ENCODE measurements around the gene ELOVL7. TPM values are rescaled to one million over a fixed set of nuclear protein-coding genes. Genes with fewer than 3 reads are reported as not detected.

Gene ELOVL7
- total and polyA plus RNA-seq, 4 donors, result 0.21 to 2.3 (median 0.76) TPM

GRCh38 chr5:60812426-60812825, 31.6 kb downstream of the ELOVL7 start:
- H3K4me1 ChIP-seq (ENCODE audit: control insufficient read depth in 4 of 4, insufficient read depth in 4 of 4, low read length in 3 of 4), result no peaks in the 10 kb centered on the region
- no peak overlapping the region for H3K27ac ChIP-seq (ENCODE audit: low read depth in 1 of 2, low read length in 2 of 2)
- no peak overlapping the region for H3K4me3 ChIP-seq (ENCODE audit: low read depth in 1 of 3, low read length in 3 of 3)
- no peak for TF ChIP-seq ZBTB33 (IDR thresholded peaks at IDR 0.05)
- TF ChIP-seq HNF4G (IDR thresholded peaks at IDR 0.05), result no peak
- TF ChIP-seq HNF4A (conservative IDR thresholded peaks at IDR 0.05), result no peak
- DNase-seq (ENCODE audit: low spot score), result no peak
- H3K9ac ChIP-seq (ENCODE audit: low read depth in 1 of 2, low read length in 2 of 2), result no peak overlapping the region
- no peaks in the 10 kb centered on the region for H3K9me3 ChIP-seq (ENCODE audit: control insufficient read depth in 4 of 4, low read length in 3 of 4)
- no peaks in the 10 kb centered on the region for H3K27me3 ChIP-seq (ENCODE audit: control insufficient read depth in 4 of 4, insufficient read depth in 4 of 4, low read length in 3 of 4)
- no peaks in the 10 kb centered on the region for H3K36me3 ChIP-seq (ENCODE audit: control insufficient read depth in 4 of 4, insufficient read depth in 3 of 4, low read depth in 1 of 4, low read length in 3 of 4)

DNA sequence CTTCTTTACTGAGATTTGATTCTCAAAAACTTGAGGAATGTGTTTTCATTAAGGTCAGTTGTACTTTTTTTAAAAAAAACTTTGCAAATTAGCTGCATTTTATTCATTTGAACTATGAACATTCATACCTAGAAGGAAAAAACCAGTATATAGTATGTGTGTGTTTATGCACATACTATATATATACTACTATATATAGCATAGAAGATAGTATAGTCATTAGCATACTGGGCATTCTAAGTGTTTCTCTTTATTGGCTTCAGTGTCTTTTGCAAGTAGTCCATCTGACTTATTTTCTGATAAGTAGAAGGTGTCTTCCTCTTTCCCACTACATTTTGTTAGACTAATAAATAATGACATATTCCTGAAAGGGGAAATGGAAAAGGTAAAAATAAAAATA, 33.0 kb downstream of the ELOVL7 start:
- Histone ChIP-seq H3K9ac (ENCODE audit: low read depth in 1 of 2, low read length in 2 of 2) (no peak overlapping the region), H3K9me3 (ENCODE audit: control insufficient read depth in 4 of 4, low read length in 3 of 4) (no peaks in the 10 kb centered on the region), H3K4me1 (ENCODE audit: control insufficient read depth in 4 of 4, insufficient read depth in 4 of 4, low read length in 3 of 4) (no peaks in the 10 kb centered on the region), H3K27me3 (ENCODE audit: control insufficient read depth in 4 of 4, insufficient read depth in 4 of 4, low read length in 3 of 4) (no peaks in the 10 kb centered on the region), H3K36me3 (ENCODE audit: control insufficient read depth in 4 of 4, insufficient read depth in 3 of 4, low read depth in 1 of 4, low read length in 3 of 4) (no peaks in the 10 kb centered on the region), H3K4me3 (ENCODE audit: low read depth in 1 of 3, low read length in 3 of 3) (no peak overlapping the region), H3K27ac (ENCODE audit: low read depth in 1 of 2, low read length in 2 of 2) (no peak overlapping the region)
- DNase-seq (ENCODE audit: low spot score), result no peak
- TF ChIP-seq GABPA (IDR thresholded peaks at IDR 0.05 in 1 of 2, conservative IDR thresholded peaks at IDR 0.05 in 1 of 2), result no peak
- TF ChIP-seq TAF1 (conservative IDR thresholded peaks at IDR 0.05), result no peak
- TF ChIP-seq, protein P1, sequence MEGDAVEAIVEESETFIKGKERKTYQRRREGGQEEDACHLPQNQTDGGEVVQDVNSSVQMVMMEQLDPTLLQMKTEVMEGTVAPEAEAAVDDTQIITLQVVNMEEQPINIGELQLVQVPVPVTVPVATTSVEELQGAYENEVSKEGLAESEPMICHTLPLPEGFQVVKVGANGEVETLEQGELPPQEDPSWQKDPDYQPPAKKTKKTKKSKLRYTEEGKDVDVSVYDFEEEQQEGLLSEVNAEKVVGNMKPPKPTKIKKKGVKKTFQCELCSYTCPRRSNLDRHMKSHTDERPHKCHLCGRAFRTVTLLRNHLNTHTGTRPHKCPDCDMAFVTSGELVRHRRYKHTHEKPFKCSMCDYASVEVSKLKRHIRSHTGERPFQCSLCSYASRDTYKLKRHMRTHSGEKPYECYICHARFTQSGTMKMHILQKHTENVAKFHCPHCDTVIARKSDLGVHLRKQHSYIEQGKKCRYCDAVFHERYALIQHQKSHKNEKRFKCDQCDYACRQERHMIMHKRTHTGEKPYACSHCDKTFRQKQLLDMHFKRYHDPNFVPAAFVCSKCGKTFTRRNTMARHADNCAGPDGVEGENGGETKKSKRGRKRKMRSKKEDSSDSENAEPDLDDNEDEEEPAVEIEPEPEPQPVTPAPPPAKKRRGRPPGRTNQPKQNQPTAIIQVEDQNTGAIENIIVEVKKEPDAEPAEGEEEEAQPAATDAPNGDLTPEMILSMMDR (IDR thresholded peaks at IDR 0.05; ENCODE audit: low read depth, low read length, missing input control), result no peak
- TF ChIP-seq YY1 (IDR thresholded peaks at IDR 0.05), result no peak
- TF ChIP-seq, protein P2, sequence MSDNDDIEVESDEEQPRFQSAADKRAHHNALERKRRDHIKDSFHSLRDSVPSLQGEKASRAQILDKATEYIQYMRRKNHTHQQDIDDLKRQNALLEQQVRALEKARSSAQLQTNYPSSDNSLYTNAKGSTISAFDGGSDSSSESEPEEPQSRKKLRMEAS (IDR thresholded peaks at IDR 0.05), result no peak
- TF ChIP-seq NR2F2 (IDR thresholded peaks at IDR 0.05), result no peak
- no peak for TF ChIP-seq REST (IDR thresholded peaks at IDR 0.05)
- no peak for TF ChIP-seq ZBTB33 (IDR thresholded peaks at IDR 0.05)
- no peak for TF ChIP-seq RXRA (IDR thresholded peaks at IDR 0.05)
- no peak for TF ChIP-seq FOXA1 (IDR thresholded peaks at IDR 0.05)
- no peak for TF ChIP-seq FOXA2 (IDR thresholded peaks at IDR 0.05)
- no peak for TF ChIP-seq HNF4G (IDR thresholded peaks at IDR 0.05)
- no peak for TF ChIP-seq RAD21 (IDR thresholded peaks at IDR 0.05)
- TF ChIP-seq SP1 (IDR thresholded peaks at IDR 0.05), result no peak
- no peak for TF ChIP-seq EGR1 (IDR thresholded peaks at IDR 0.05; ENCODE audit: low read depth in 2 of 2)
